Endodermal cell (in vitro differentiated cells): ENCODE measurements around the gene STYX. TPM values are rescaled to one million over a fixed set of nuclear protein-coding genes. Genes with fewer than 3 reads are reported as not detected.

Experiments
- DNase-seq: peaks from one replicate; pipeline ENCODE4 v3.0.0-alpha.2; 2017
- H3K27ac ChIP-seq: 2 replicates; pipeline ENCODE4 v1.5.1; 2013; ENCODE audit warnings: mild to moderate bottlenecking, low read depth, low read length, moderate library complexity
- H3K27me3 ChIP-seq: 2 replicates; pipeline ENCODE4 v1.6.1; 2013; ENCODE audit warnings: mild to moderate bottlenecking, low read length, moderate library complexity; ENCODE audit not compliant: insufficient read depth, control insufficient read depth, poor library complexity, severe bottlenecking
- H3K36me3 ChIP-seq: 2 replicates; pipeline ENCODE4 v1.7.0; 2013; ENCODE audit warnings: mild to moderate bottlenecking, low read length, moderate library complexity; ENCODE audit not compliant: control insufficient read depth, insufficient read depth
- H3K4me1 ChIP-seq: one replicate; pipeline ENCODE4 v1.7.0; 2013; ENCODE audit warnings: low read length; ENCODE audit not compliant: control insufficient read depth, insufficient read depth
- H3K4me3 ChIP-seq: 2 replicates; pipeline ENCODE4 v1.5.1; 2013; ENCODE audit warnings: mild to moderate bottlenecking, low read length, moderate library complexity
- H3K9ac ChIP-seq: 2 replicates; pipeline ENCODE4 v1.6.1; 2013; ENCODE audit warnings: mild to moderate bottlenecking, low read length, moderate library complexity; ENCODE audit not compliant: poor library complexity, severe bottlenecking; ENCODE audit errors: extremely low read depth
- H3K9me3 ChIP-seq: 2 replicates; pipeline ENCODE4 v1.6.1; 2013; ENCODE audit warnings: mild to moderate bottlenecking, low read length, moderate library complexity; ENCODE audit not compliant: control insufficient read depth
- H3K27ac Mint-ChIP-seq: 2 replicates; pipeline ENCODE4 v1.8.0; 2020; ENCODE audit warnings: mixed read lengths
- H3K27me3 Mint-ChIP-seq: 2 replicates; pipeline ENCODE4 v1.8.0; 2021; ENCODE audit warnings: mild to moderate bottlenecking, mixed read lengths; ENCODE audit not compliant: insufficient read depth
- H3K36me3 Mint-ChIP-seq: 2 replicates; pipeline ENCODE4 v1.8.0; 2020; ENCODE audit warnings: low read depth, mixed read lengths
- H3K4me1 Mint-ChIP-seq: 2 replicates; pipeline ENCODE4 v1.8.0; 2020; ENCODE audit warnings: mixed read lengths
- H3K4me3 Mint-ChIP-seq: 2 replicates; pipeline ENCODE4 v1.8.0; 2020; ENCODE audit warnings: mild to moderate bottlenecking, moderate library complexity, mixed read lengths
- H3K9me3 Mint-ChIP-seq: 2 replicates; pipeline ENCODE4 v1.8.0; 2020; ENCODE audit warnings: mild to moderate bottlenecking, mixed read lengths
- WGBS, 2 experiments: methylation state at CpG; one replicate each; pipeline versions ENCODE4 v1.1.5 to v1.1.7; 2013; ENCODE audit warnings: missing lambda C conversion rate in 2 of 2, mixed read lengths in 1 of 2; ENCODE audit not compliant: insufficient coverage in 1 of 2, insufficient read length in 1 of 2; 5-methylcytosine and 5-hydroxymethylcytosine counted together
- total RNA-seq, 2 donors: library from RNA; stranded (reverse); fragmentation: NEBNext Ultra II Directional in 1 of 2; extraction: Animal tissue kit (Norgen Biotek cat#: 25700) in 1 of 2; gene quantifications; 2 replicates in 1 of 2; 3 replicates in 1 of 2; pipeline ENCODE4 v1.2.1, GENCODE V29; 2021
- TF ChIP-seq, protein P1 (sequence below): fragments of 200-600 bp; sonication (generic); conservative IDR thresholded peaks from 2 replicates; pipeline ENCODE4 v1.5.0; 2021; ENCODE audit warnings: antibody characterized with exemption, mild to moderate bottlenecking

Gene STYX
- total RNA-seq, 2 donors from 2014 or later, result 27.3 to 28.2 TPM

- H3K27ac Mint-ChIP-seq, result peak overlapping the region; percentile 95
- 0 to 3% methylated on average over 9 to 11 of the region's 11 CpGs for WGBS, 2 experiments
- H3K27me3 ChIP-seq, result no peaks in the 10 kb centered on the region
- H3K9ac ChIP-seq, result peak overlapping the region; percentile 54
- H3K36me3 Mint-ChIP-seq, result peaks cover 51% of the 10 kb centered on the region
- peaks cover 46% of the 10 kb centered on the region for H3K36me3 ChIP-seq
- H3K4me3 ChIP-seq, result peak overlapping the region; percentile 94
- H3K4me3 Mint-ChIP-seq, result peak overlapping the region; percentile 98
- peaks cover 7% of the 10 kb centered on the region for H3K9me3 ChIP-seq
- H3K4me1 ChIP-seq, result no peaks in the 10 kb centered on the region
- H3K27me3 Mint-ChIP-seq, result no peaks in the 10 kb centered on the region
- DNase-seq, result no peak
- peaks cover 15% of the 10 kb centered on the region for H3K4me1 Mint-ChIP-seq
- peaks cover 2% of the 10 kb centered on the region for H3K9me3 Mint-ChIP-seq
- peak overlapping the region; percentile 54 for H3K27ac ChIP-seq
- TF ChIP-seq, protein P1, sequence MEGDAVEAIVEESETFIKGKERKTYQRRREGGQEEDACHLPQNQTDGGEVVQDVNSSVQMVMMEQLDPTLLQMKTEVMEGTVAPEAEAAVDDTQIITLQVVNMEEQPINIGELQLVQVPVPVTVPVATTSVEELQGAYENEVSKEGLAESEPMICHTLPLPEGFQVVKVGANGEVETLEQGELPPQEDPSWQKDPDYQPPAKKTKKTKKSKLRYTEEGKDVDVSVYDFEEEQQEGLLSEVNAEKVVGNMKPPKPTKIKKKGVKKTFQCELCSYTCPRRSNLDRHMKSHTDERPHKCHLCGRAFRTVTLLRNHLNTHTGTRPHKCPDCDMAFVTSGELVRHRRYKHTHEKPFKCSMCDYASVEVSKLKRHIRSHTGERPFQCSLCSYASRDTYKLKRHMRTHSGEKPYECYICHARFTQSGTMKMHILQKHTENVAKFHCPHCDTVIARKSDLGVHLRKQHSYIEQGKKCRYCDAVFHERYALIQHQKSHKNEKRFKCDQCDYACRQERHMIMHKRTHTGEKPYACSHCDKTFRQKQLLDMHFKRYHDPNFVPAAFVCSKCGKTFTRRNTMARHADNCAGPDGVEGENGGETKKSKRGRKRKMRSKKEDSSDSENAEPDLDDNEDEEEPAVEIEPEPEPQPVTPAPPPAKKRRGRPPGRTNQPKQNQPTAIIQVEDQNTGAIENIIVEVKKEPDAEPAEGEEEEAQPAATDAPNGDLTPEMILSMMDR, result no peak
These were observed 744 bp downstream of the STYX start for GRCh38 chr14:52730709-52731111.

DNA sequence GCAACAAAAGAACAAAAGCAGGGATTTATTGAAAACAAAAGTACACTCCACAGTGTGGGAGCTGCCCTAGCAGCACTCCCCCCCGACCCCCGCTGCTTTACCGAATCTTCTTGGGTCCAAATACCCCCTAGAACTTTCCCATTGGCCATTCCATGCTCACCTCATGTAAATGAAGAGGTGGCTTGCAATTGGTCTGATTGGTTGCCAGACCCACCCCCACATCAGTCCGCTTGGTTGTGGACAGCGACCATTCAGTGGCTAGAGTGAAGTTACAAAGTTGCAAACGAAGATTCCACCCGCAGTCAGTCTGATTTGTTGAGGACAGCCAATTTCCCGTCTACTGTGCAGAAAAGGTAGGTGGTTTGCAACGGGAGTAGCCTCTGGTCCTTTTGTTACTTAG lies 3.9 kb downstream of the STYX start:
- peak; percentile 57 for DNase-seq
- Mint-ChIP-seq H3K27ac (no peak overlapping the region), H3K4me3 (no peak overlapping the region), H3K27me3 (no peaks in the 10 kb centered on the region), H3K36me3 (peaks cover 36% of the 10 kb centered on the region), H3K4me1 (peaks cover 37% of the 10 kb centered on the region), H3K9me3 (peaks cover 2% of the 10 kb centered on the region)
- Histone ChIP-seq H3K9me3 (peaks cover 7% of the 10 kb centered on the region), H3K4me1 (peaks cover 4% of the 10 kb centered on the region), H3K4me3 (no peak overlapping the region), H3K9ac (no peak overlapping the region), H3K27ac (no peak overlapping the region), H3K27me3 (no peaks in the 10 kb centered on the region), H3K36me3 (peaks cover 26% of the 10 kb centered on the region)
- TF ChIP-seq, protein P1, result no peak
- 96 to 98% methylated on average over 6 to 9 of the region's 9 CpGs for WGBS, 2 experiments

DNA sequence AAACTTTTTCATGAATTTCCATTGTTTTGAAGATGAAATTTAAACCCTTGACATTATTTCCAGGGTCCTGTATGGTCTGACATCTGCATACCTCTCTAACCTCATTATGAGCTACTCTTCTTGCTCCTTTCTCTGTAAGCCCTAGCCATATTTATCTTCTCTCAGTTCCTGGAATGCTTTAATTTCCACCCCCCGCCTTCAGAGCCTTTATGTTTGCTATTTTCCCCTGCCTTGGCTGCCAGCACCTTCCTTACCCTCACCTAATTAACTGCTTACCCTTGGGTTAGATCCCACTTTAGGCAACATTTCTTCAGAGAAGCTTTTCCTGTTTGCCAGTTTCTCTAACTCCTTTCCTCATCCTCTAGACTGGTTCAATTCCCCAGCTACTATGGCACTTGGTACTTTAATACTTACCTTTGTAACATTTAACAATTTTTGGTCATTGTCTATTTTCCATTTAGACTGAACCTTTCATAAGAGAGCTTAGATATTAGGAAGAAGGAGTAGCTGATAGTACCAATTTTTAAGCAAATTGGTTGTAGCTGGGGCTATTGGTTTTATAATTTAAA lies 6.0 kb downstream of the STYX start:
- peak overlapping the region; percentile 57 for H3K4me3 ChIP-seq
- TF ChIP-seq, protein P1, result no peak
- H3K36me3 ChIP-seq, result peaks cover 31% of the 10 kb centered on the region
- no peaks in the 10 kb centered on the region for H3K27me3 Mint-ChIP-seq
- peak overlapping the region; percentile 44 for H3K27ac Mint-ChIP-seq
- H3K27me3 ChIP-seq, result no peaks in the 10 kb centered on the region
- H3K36me3 Mint-ChIP-seq, result peaks cover 39% of the 10 kb centered on the region
- H3K4me3 Mint-ChIP-seq, result peak overlapping the region; percentile 20
- H3K9me3 Mint-ChIP-seq, result peaks cover 2% of the 10 kb centered on the region
- H3K9me3 ChIP-seq, result peaks cover 7% of the 10 kb centered on the region
- H3K27ac ChIP-seq, result no peak overlapping the region
- DNase-seq, result no peak
- H3K4me1 Mint-ChIP-seq, result peaks cover 33% of the 10 kb centered on the region
- WGBS, 2 experiments, result 37 to 67% methylated on average over 1 of the region's 1 CpG
- no peak overlapping the region for H3K9ac ChIP-seq
- H3K4me1 ChIP-seq, result peaks cover 4% of the 10 kb centered on the region
